Measurements from ENCODE around the gene ZNF785. TPM values are rescaled to one million over a fixed set of nuclear protein-coding genes. Genes with fewer than 3 reads are reported as not detected.
A peak's percentile ranks its signal among the peaks of the same experiment; 100 is the strongest.

ZNF785 gene
- total RNA-seq, 1 experiment from 2014 or later = 18.8 TPM

DNA sequence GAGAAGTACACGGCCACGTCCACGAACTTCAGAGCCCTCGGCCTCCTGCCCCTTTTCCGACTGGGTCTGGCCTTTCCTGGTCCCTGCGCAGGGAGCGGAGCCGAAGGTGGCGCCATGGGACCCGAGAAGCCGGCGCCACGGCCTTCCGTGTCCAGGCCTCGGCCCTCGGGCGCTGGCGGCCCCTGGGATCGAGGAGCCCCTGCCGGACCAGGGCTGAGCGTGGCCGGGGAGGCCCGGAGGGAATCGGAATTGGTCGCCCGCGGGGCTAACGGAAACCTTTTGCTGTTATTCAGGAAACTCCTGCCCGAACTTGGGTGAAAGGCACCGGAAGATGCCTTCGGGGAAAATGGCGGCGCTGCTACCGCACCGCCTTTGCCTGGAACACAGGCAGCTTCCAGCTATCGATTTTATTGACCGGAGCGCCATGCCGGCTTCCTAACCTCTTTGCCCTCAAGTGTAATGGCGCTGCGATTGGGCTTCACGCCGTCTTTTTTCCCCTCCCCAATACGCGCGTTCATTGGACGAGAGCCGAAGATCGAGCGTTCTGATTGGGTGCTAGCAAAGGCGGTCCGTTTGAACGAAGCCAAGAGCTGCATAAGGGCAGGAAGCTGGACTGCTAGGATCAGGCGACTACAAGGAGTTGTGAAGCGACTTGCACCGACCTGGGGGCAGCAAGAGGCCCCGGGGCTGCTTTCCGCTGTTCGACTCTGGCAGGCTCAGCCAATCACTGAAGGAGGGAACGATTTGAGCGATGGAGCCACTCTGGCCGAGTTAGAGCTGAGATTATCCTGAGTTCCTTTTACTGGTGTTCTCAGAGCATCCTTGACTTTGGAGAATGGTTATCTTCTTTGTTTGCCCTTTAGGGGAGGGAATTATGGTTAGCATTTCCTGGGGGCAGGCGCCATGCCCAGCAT, 24.7 kb upstream of the ZNF785 start, which contains the start of gene ZNF689:
TSS of gene ZNF689 (minus strand) at position 464 of the 914 bp plus-strand sequence. CDS start at position 116, 348 bp downstream.
- DNase-seq = peak; percentile 98
- H3K18ac ChIP-seq (ENCODE audit: insufficient read length, low read depth, low read length) = peak within 1 kb of the TSS; percentile 83
- Mint-ChIP-seq H3K9me3 (no peaks in the 10 kb centered on the region), H3K4me3 (peak within 1 kb of the TSS; percentile 85 to 91), H3K4me1 (peaks cover 3 to 11% of the 10 kb centered on the region in 2 experiments), H3K27ac (peak within 1 kb of the TSS; percentile 95 to 99 (median 97)), H3K36me3 (ENCODE audit: insufficient read depth in 1 of 3, low read depth in 3 of 3) (peaks cover 8 to 27% (median 25%) of the 10 kb centered on the region in 3 experiments; a peak in 6 of 7 replicates), H3K27me3 (ENCODE audit: low read depth) (no peaks in the 10 kb centered on the region; the same call in 1 of the 2 replicates)
- no peak within 1 kb of the TSS for H2BK120ac ChIP-seq (ENCODE audit: low read depth, low read length, poor library complexity, severe bottlenecking)
- H2BK20ac ChIP-seq (ENCODE audit: low read depth, low read length, poor library complexity, severe bottlenecking) = no peak within 1 kb of the TSS
- H3K9ac ChIP-seq (ENCODE audit: extremely low read depth, insufficient read length, low read length) = peak within 1 kb of the TSS; percentile 92
- peaks cover 5% of the 10 kb centered on the region for H3K23me2 ChIP-seq (ENCODE audit: insufficient read length, low read depth, low read length, poor library complexity, severe bottlenecking)
- H2BK5ac ChIP-seq (ENCODE audit: insufficient read length, low read length) = no peak within 1 kb of the TSS
- H2AK5ac ChIP-seq (ENCODE audit: insufficient read length, low read length) = no peak within 1 kb of the TSS
- H4K8ac ChIP-seq (replicated peaks; ENCODE audit: insufficient read length, low read depth, low read length) = no peak within 1 kb of the TSS
- no peak within 1 kb of the TSS for H3K23ac ChIP-seq (ENCODE audit: insufficient read length, low read depth, low read length)
- no peaks in the 10 kb centered on the region for H3K9me3 ChIP-seq (ENCODE audit: control insufficient read depth, low read depth, low read length)
- no peak within 1 kb of the TSS for H3K56ac ChIP-seq (ENCODE audit: insufficient read length, low read depth, low read length)
- H3K4ac ChIP-seq (ENCODE audit: low read depth, low read length) = 0 out of 2 replicates have a peak within 1 kb of the TSS, but pooled peaks have one; percentile 20
- H4K20me1 ChIP-seq (ENCODE audit: control insufficient read depth, insufficient read depth, insufficient read length) = no peaks in the 10 kb centered on the region
- TF ChIP-seq, protein P1, sequence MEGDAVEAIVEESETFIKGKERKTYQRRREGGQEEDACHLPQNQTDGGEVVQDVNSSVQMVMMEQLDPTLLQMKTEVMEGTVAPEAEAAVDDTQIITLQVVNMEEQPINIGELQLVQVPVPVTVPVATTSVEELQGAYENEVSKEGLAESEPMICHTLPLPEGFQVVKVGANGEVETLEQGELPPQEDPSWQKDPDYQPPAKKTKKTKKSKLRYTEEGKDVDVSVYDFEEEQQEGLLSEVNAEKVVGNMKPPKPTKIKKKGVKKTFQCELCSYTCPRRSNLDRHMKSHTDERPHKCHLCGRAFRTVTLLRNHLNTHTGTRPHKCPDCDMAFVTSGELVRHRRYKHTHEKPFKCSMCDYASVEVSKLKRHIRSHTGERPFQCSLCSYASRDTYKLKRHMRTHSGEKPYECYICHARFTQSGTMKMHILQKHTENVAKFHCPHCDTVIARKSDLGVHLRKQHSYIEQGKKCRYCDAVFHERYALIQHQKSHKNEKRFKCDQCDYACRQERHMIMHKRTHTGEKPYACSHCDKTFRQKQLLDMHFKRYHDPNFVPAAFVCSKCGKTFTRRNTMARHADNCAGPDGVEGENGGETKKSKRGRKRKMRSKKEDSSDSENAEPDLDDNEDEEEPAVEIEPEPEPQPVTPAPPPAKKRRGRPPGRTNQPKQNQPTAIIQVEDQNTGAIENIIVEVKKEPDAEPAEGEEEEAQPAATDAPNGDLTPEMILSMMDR (conservative IDR thresholded peaks at IDR 0.05) = no peak
- peak within 1 kb of the TSS; percentile 70 for H4K91ac ChIP-seq (ENCODE audit: insufficient read length, low read depth, low read length)
- peak within 1 kb of the TSS; percentile 60 for H2AFZ ChIP-seq (ENCODE audit: low read length)
- no peak within 1 kb of the TSS for H3T11ph ChIP-seq (ENCODE audit: low read length)
- no peaks in the 10 kb centered on the region for H3K27me3 ChIP-seq (ENCODE audit: insufficient read depth, low read length)
- peak within 1 kb of the TSS; percentile 72 for H3K4me2 ChIP-seq (ENCODE audit: insufficient read depth, insufficient read length, low read length)
- H2BK12ac ChIP-seq (ENCODE audit: insufficient read length, low read depth, low read length) = no peak within 1 kb of the TSS
- no peaks in the 10 kb centered on the region for H3K4me1 ChIP-seq (ENCODE audit: insufficient read depth, low read length)
- H3K14ac ChIP-seq (ENCODE audit: insufficient read depth, low read length) = peak within 1 kb of the TSS; percentile 91
- H3K27ac ChIP-seq (ENCODE audit: insufficient read length, low read depth, low read length) = peak within 1 kb of the TSS; percentile 11
- no peak within 1 kb of the TSS for H2BK15ac ChIP-seq (ENCODE audit: low read depth, low read length)
- no peaks in the 10 kb centered on the region for H3K79me1 ChIP-seq (ENCODE audit: insufficient read depth, low read depth, low read length, poor library complexity, severe bottlenecking)
- peak within 1 kb of the TSS; percentile 5 for H4K5ac ChIP-seq (ENCODE audit: insufficient read length, low read depth, low read length)
- no CpG with 5 or more reads among the region's 63 CpGs for WGBS (ENCODE audit: extremely low coverage, insufficient read length, low lambda C conversion rate)
- H3K79me2 ChIP-seq (ENCODE audit: insufficient read depth, low read length) = peaks cover 2% of the 10 kb centered on the region; the same call in 1 of the 2 replicates
